ENCODE data around the gene NEK10. TPM values are rescaled to one million over a fixed set of nuclear protein-coding genes. Genes with fewer than 3 reads are reported as not detected.

NEK10 gene
- total and polyA plus RNA-seq, 2 of the 4 experiments (the other 2 are of a cell fraction) = 2.2 to 6.6 TPM

GRCh38 chr3:27253831-27254230 is 115.4 kb downstream of the NEK10 start:
- Histone ChIP-seq H4K8ac (ENCODE audit: low read depth in 2 of 2, low read length in 2 of 2) (no peak overlapping the region), H2AK9ac (replicated peaks; ENCODE audit: low read depth, low read length, poor library complexity) (peak overlapping the region; percentile 44), H3K9me3 (ENCODE audit: control insufficient read depth, insufficient read depth, low read length) (no peaks in the 10 kb centered on the region), H3K79me1 (ENCODE audit: low read depth in 1 of 2, low read length in 2 of 2) (no peaks in the 10 kb centered on the region), H4K91ac (ENCODE audit: insufficient read depth, low read depth, low read length) (no peak overlapping the region), H3K56ac (ENCODE audit: extremely low read depth, insufficient read depth, low read length) (no peak overlapping the region), H3K4me3 (ENCODE audit: insufficient read depth, low read depth, low read length) (no peak overlapping the region), H4K5ac (ENCODE audit: low read depth, low read length) (no peak overlapping the region), H3K36me3 (ENCODE audit: control insufficient read depth, insufficient read depth, low read length) (no peaks in the 10 kb centered on the region), H2BK20ac (ENCODE audit: low read depth, low read length) (no peak overlapping the region), H4K20me1 (ENCODE audit: insufficient read depth, low read length) (no peaks in the 10 kb centered on the region), H3K14ac (replicated peaks; ENCODE audit: low read depth, low read length) (no peak overlapping the region), H3K4ac (ENCODE audit: low read depth, low read length) (no peak overlapping the region), H2BK15ac (ENCODE audit: low read depth, low read length) (no peak overlapping the region), H3K9ac (ENCODE audit: low read depth, low read length) (no peak overlapping the region), H3K18ac (ENCODE audit: low read depth, low read length) (no peak overlapping the region), H2BK120ac (ENCODE audit: low read depth, low read length) (no peak overlapping the region), H3K4me2 (ENCODE audit: low read depth, low read length) (no peak overlapping the region), H3K9me1 (ENCODE audit: insufficient read depth, low read length) (no peaks in the 10 kb centered on the region), H2BK5ac (ENCODE audit: low read depth, low read length, poor library complexity, severe bottlenecking) (no peak overlapping the region), H2AK5ac (ENCODE audit: low read depth, low read length) (no peak overlapping the region), H3K23ac (ENCODE audit: low read depth, low read length) (no peak overlapping the region), H3K27ac (ENCODE audit: insufficient read depth, low read length) (no peak overlapping the region), H3K27me3 (ENCODE audit: control insufficient read depth, insufficient read depth, low read length) (no peaks in the 10 kb centered on the region), H3K4me1 (ENCODE audit: control insufficient read depth, insufficient read depth, low read length) (no peaks in the 10 kb centered on the region), H2AFZ (replicated peaks; ENCODE audit: low read length, poor library complexity) (peak overlapping the region; percentile 36)
- ATAC-seq (ENCODE audit: low read depth) (peak; percentile 84), DNase-seq (peak; percentile 21)
- BruUV-seq (replicated peaks) = no TSS peak
- ChIA-PET POLR2A (ENCODE audit: unreplicated experiment) (no interaction called here), CTCF (interaction anchor here (0.6 to 2.3 kb wide), 17 partner anchors 20 to 132 kb away, joined by 3 to 32 read pairs (median 4); no protein-coding TSS in a partner anchor)
- WGBS, 2 experiments (ENCODE audit: extremely low coverage in 2 of 2, insufficient read length in 1 of 2) = no CpG with 5 or more reads among the region's 7 CpGs
- dilution Hi-C loops (cut with HindIII; ENCODE audit: low sequenced_read_pairs, unreplicated experiment) = no loop called here
- TF ChIP-seq RAD21 (IDR thresholded peaks at IDR 0.05; ENCODE audit: low read length) (peak; percentile 64), SMC3 (IDR thresholded peaks at IDR 0.05; ENCODE audit: low read depth, low read length) (peak; percentile 59; the same call in 1 of the 2 replicates), FOS (IDR thresholded peaks at IDR 0.05; ENCODE audit: low read depth, low read length) (no peak), MXI1 (IDR thresholded peaks at IDR 0.05; ENCODE audit: borderline replicate concordance, low read depth, low read length) (no peak), RCOR1 (IDR thresholded peaks at IDR 0.05; ENCODE audit: insufficient replicate concordance, low read length) (no peak), CTCF (conservative IDR thresholded peaks at IDR 0.05; ENCODE audit: low read depth, low read length) (peak; percentile 46), RFX5 (IDR thresholded peaks at IDR 0.05; ENCODE audit: low read depth, low read length) (no peak), USF2 (IDR thresholded peaks at IDR 0.05; ENCODE audit: low read depth, low read length) (no peak), POLR2A (IDR thresholded peaks at IDR 0.05; ENCODE audit: low read depth, low read length) (no peak), ELK1 (IDR thresholded peaks at IDR 0.05; ENCODE audit: borderline replicate concordance, low read depth, low read length) (no peak), MAFK (IDR thresholded peaks at IDR 0.05; ENCODE audit: low read depth, low read length) (no peak), CEBPB (IDR thresholded peaks at IDR 0.05; ENCODE audit: low read depth, low read length) (no peak), BHLHE40 (IDR thresholded peaks at IDR 0.05; ENCODE audit: low read depth, low read length) (no peak), MAZ (IDR thresholded peaks at IDR 0.05; ENCODE audit: borderline replicate concordance, low read depth, low read length) (no peak), NFE2L2 (IDR thresholded peaks at IDR 0.05; ENCODE audit: low read depth, low read length) (no peak)
- intact Hi-C loops (cut with micrococcal nuclease) = loop anchor here (1.0 kb wide), 1 partner anchor 120 kb away; no protein-coding TSS in a partner anchor
- in situ Hi-C loops (cut with MboI; ENCODE audit: low sequenced_read_pairs) = loop anchor here (10.0 kb wide), 1 partner anchor 119 kb away; no protein-coding TSS in a partner anchor
